ENCODE data around the gene SOX14.

Gene SOX14

GRCh38 chr3:137764001-137764433 is at the start of gene SOX14:
Gene SOX14, plus strand, starts transcription at chr3:137764315. Its CDS starts 470 bp downstream, at chr3:137764785.
- DNase-seq (ENCODE audit: low read depth in 3 of 3, low spot score in 1 of 3) = no peak

- DNase-seq (ENCODE audit: low read depth in 3 of 3, low spot score in 1 of 3) = no peak
Measured at GRCh38 chr3:137714551-137714950, 49.6 kb upstream of the SOX14 start.

- DNase-seq (ENCODE audit: low read depth in 3 of 3, low spot score in 1 of 3) = no peak
Measured at GRCh38 chr3:137724240-137724639, 39.9 kb upstream of the SOX14 start.

- no peak for DNase-seq (ENCODE audit: low read depth in 3 of 3, low spot score in 1 of 3)
Measured at GRCh38 chr3:137737208-137737607, 26.9 kb upstream of the SOX14 start.

GRCh38 chr3:137738710-137739109 is 25.4 kb upstream of the SOX14 start:
- DNase-seq (ENCODE audit: low read depth in 3 of 3, low spot score in 1 of 3) = no peak

GRCh38 chr3:137743608-137744007 is 20.5 kb upstream of the SOX14 start:
- no peak for DNase-seq (ENCODE audit: low read depth in 3 of 3, low spot score in 1 of 3)

- no peak for DNase-seq (ENCODE audit: low read depth in 3 of 3, low spot score in 1 of 3)
Measured at GRCh38 chr3:137746808-137747207, 17.3 kb upstream of the SOX14 start.

GRCh38 chr3:137759505-137759904 is 4.6 kb upstream of the SOX14 start:
- no peak for DNase-seq (ENCODE audit: low read depth in 3 of 3, low spot score in 1 of 3)

- no peak for DNase-seq (ENCODE audit: low read depth in 3 of 3, low spot score in 1 of 3)
Measured at GRCh38 chr3:137760341-137761098, 3.6 kb upstream of the SOX14 start.

- no peak for DNase-seq (ENCODE audit: low read depth in 3 of 3, low spot score in 1 of 3)
Measured at GRCh38 chr3:137761099-137761562, 3.0 kb upstream of the SOX14 start.

- DNase-seq (ENCODE audit: low read depth in 3 of 3, low spot score in 1 of 3) = no peak
Measured at GRCh38 chr3:137761563-137762503, 2.3 kb upstream of the SOX14 start.

- no peak for DNase-seq (ENCODE audit: low read depth in 3 of 3, low spot score in 1 of 3)
Measured at GRCh38 chr3:137762674-137763593, 1.2 kb upstream of the SOX14 start.

- DNase-seq (ENCODE audit: low read depth in 3 of 3, low spot score in 1 of 3) = no peak
Measured at GRCh38 chr3:137763594-137763938, 549 bp upstream of the SOX14 start.

GRCh38 chr3:137764563-137765309 is 621 bp downstream of the SOX14 start:
- no peak for DNase-seq (ENCODE audit: low read depth in 3 of 3, low spot score in 1 of 3)

GRCh38 chr3:137765310-137766033 is 1.4 kb downstream of the SOX14 start:
- no peak for DNase-seq (ENCODE audit: low read depth in 3 of 3, low spot score in 1 of 3)

GRCh38 chr3:137766041-137766875 is 2.1 kb downstream of the SOX14 start:
- DNase-seq (ENCODE audit: low read depth in 3 of 3, low spot score in 1 of 3) = no peak

GRCh38 chr3:137766876-137767537 is 2.9 kb downstream of the SOX14 start:
- DNase-seq (ENCODE audit: low read depth in 3 of 3, low spot score in 1 of 3) = no peak

Data from stimulated activated CD4-positive, alpha-beta T cell treated with anti-CD3 and anti-CD28 coated beads, TNF-alpha, amount 100 ng/mL, for 1 hour (primary cell).